Endodermal cell (in vitro differentiated cells): Measurements from ENCODE around the gene B4GALNT1. TPM values are rescaled to one million over a fixed set of nuclear protein-coding genes. Genes with fewer than 3 reads are reported as not detected.

Source experiments
- DNase-seq: peaks from one replicate; pipeline ENCODE4 v3.0.0-alpha.2; 2017
- H3K27ac ChIP-seq: 2 replicates; pipeline ENCODE4 v1.5.1; 2013; ENCODE audit warnings: mild to moderate bottlenecking, low read depth, low read length, moderate library complexity
- H3K27me3 ChIP-seq: 2 replicates; pipeline ENCODE4 v1.6.1; 2013; ENCODE audit warnings: mild to moderate bottlenecking, low read length, moderate library complexity; ENCODE audit not compliant: insufficient read depth, control insufficient read depth, poor library complexity, severe bottlenecking
- H3K36me3 ChIP-seq: 2 replicates; pipeline ENCODE4 v1.7.0; 2013; ENCODE audit warnings: mild to moderate bottlenecking, low read length, moderate library complexity; ENCODE audit not compliant: control insufficient read depth, insufficient read depth
- H3K4me1 ChIP-seq: one replicate; pipeline ENCODE4 v1.7.0; 2013; ENCODE audit warnings: low read length; ENCODE audit not compliant: control insufficient read depth, insufficient read depth
- H3K4me3 ChIP-seq: 2 replicates; pipeline ENCODE4 v1.5.1; 2013; ENCODE audit warnings: mild to moderate bottlenecking, low read length, moderate library complexity
- H3K9ac ChIP-seq: 2 replicates; pipeline ENCODE4 v1.6.1; 2013; ENCODE audit warnings: mild to moderate bottlenecking, low read length, moderate library complexity; ENCODE audit not compliant: poor library complexity, severe bottlenecking; ENCODE audit errors: extremely low read depth
- H3K9me3 ChIP-seq: 2 replicates; pipeline ENCODE4 v1.6.1; 2013; ENCODE audit warnings: mild to moderate bottlenecking, low read length, moderate library complexity; ENCODE audit not compliant: control insufficient read depth
- H3K27ac Mint-ChIP-seq: 2 replicates; pipeline ENCODE4 v1.8.0; 2020; ENCODE audit warnings: mixed read lengths
- H3K27me3 Mint-ChIP-seq: 2 replicates; pipeline ENCODE4 v1.8.0; 2021; ENCODE audit warnings: mild to moderate bottlenecking, mixed read lengths; ENCODE audit not compliant: insufficient read depth
- H3K36me3 Mint-ChIP-seq: 2 replicates; pipeline ENCODE4 v1.8.0; 2020; ENCODE audit warnings: low read depth, mixed read lengths
- H3K4me1 Mint-ChIP-seq: 2 replicates; pipeline ENCODE4 v1.8.0; 2020; ENCODE audit warnings: mixed read lengths
- H3K4me3 Mint-ChIP-seq: 2 replicates; pipeline ENCODE4 v1.8.0; 2020; ENCODE audit warnings: mild to moderate bottlenecking, moderate library complexity, mixed read lengths
- H3K9me3 Mint-ChIP-seq: 2 replicates; pipeline ENCODE4 v1.8.0; 2020; ENCODE audit warnings: mild to moderate bottlenecking, mixed read lengths
- CTCF ChIP-seq: fragments of 200-600 bp; sonication (generic); conservative IDR thresholded peaks from 2 replicates; pipeline ENCODE4 v1.5.0; 2021; ENCODE audit warnings: antibody characterized with exemption, mild to moderate bottlenecking
- WGBS, 2 experiments: methylation state at CpG; one replicate each; pipeline versions ENCODE4 v1.1.5 to v1.1.7; 2013; ENCODE audit warnings: missing lambda C conversion rate in 2 of 2, mixed read lengths in 1 of 2; ENCODE audit not compliant: insufficient coverage in 1 of 2, insufficient read length in 1 of 2; 5-methylcytosine and 5-hydroxymethylcytosine counted together
- total RNA-seq, 2 donors: library from RNA; stranded (reverse); fragmentation: NEBNext Ultra II Directional in 1 of 2; extraction: Animal tissue kit (Norgen Biotek cat#: 25700) in 1 of 2; gene quantifications; 2 replicates in 1 of 2; 3 replicates in 1 of 2; pipeline ENCODE4 v1.2.1, GENCODE V29; 2021

The B4GALNT1 gene
- total RNA-seq, 2 donors from 2014 or later, result 0.49 to 0.66 TPM

- 88 to 98% methylated on average over 8 to 10 of the region's 10 CpGs for WGBS, 2 experiments
- H3K27ac ChIP-seq, result no peak overlapping the region
- DNase-seq, result peak; percentile 45
- peaks cover 46% of the 10 kb centered on the region for H3K27me3 ChIP-seq
- H3K4me1 ChIP-seq, result no peaks in the 10 kb centered on the region
- H3K4me3 ChIP-seq, result no peak overlapping the region
- H3K36me3 Mint-ChIP-seq, result peaks cover 24% of the 10 kb centered on the region
- peaks cover 8% of the 10 kb centered on the region for H3K4me1 Mint-ChIP-seq
- no peaks in the 10 kb centered on the region for H3K9me3 Mint-ChIP-seq
- peaks cover 11% of the 10 kb centered on the region for H3K36me3 ChIP-seq
- H3K4me3 Mint-ChIP-seq, result peak overlapping the region; percentile 63
- H3K27ac Mint-ChIP-seq, result no peak overlapping the region
- TF ChIP-seq CTCF, result no peak
- H3K27me3 Mint-ChIP-seq, result peaks cover 74% of the 10 kb centered on the region
- H3K9ac ChIP-seq, result no peak overlapping the region
- H3K9me3 ChIP-seq, result no peaks in the 10 kb centered on the region
These were observed 20.1 kb downstream of the B4GALNT1 start for GRCh38 chr12:57612711-57613426.

- Mint-ChIP-seq H3K4me1 (peaks cover 8% of the 10 kb centered on the region), H3K4me3 (peak overlapping the region; percentile 63), H3K36me3 (peaks cover 29% of the 10 kb centered on the region), H3K27ac (no peak overlapping the region), H3K27me3 (peaks cover 66% of the 10 kb centered on the region), H3K9me3 (no peaks in the 10 kb centered on the region)
- TF ChIP-seq CTCF, result no peak
- H3K27ac ChIP-seq, result peak overlapping the region; percentile 44
- no peak overlapping the region for H3K9ac ChIP-seq
- H3K36me3 ChIP-seq, result peaks cover 11% of the 10 kb centered on the region
- H3K9me3 ChIP-seq, result no peaks in the 10 kb centered on the region
- DNase-seq, result peak; percentile 47
- H3K4me1 ChIP-seq, result no peaks in the 10 kb centered on the region
- peak overlapping the region; percentile 72 for H3K4me3 ChIP-seq
- peaks cover 39% of the 10 kb centered on the region for H3K27me3 ChIP-seq
- WGBS, 2 experiments, result 15 to 29% methylated on average over 7 to 21 of the region's 23 CpGs
These were observed 20.9 kb downstream of the B4GALNT1 start for GRCh38 chr12:57611827-57612710.

- Mint-ChIP-seq H3K4me3 (peak within 1 kb of the TSS; percentile 63), H3K9me3 (no peaks in the 10 kb centered on the region), H3K27ac (no peak within 1 kb of the TSS), H3K36me3 (peaks cover 30% of the 10 kb centered on the region), H3K27me3 (peaks cover 58% of the 10 kb centered on the region), H3K4me1 (peaks cover 8% of the 10 kb centered on the region)
- no peak for TF ChIP-seq CTCF
- Histone ChIP-seq H3K4me1 (no peaks in the 10 kb centered on the region), H3K9ac (no peak within 1 kb of the TSS), H3K36me3 (peaks cover 6% of the 10 kb centered on the region), H3K9me3 (no peaks in the 10 kb centered on the region), H3K27ac (peak within 1 kb of the TSS; percentile 44), H3K27me3 (peaks cover 36% of the 10 kb centered on the region), H3K4me3 (peak within 1 kb of the TSS; percentile 78)
- peak; percentile 89 for DNase-seq
- 0% methylated on average over 13 to 50 of the region's 55 CpGs for WGBS, 2 experiments
These were observed 21.7 kb downstream of the B4GALNT1 start, which contains the start of gene ARHGEF25 for GRCh38 chr12:57611108-57611826. Gene ARHGEF25, plus strand, starts transcription at chr12:57611435. Its CDS starts 460 bp downstream, at chr12:57611895.
